ENCODE results near the gene DMKN.
A peak's percentile ranks its signal among the peaks of the same experiment; 100 is the strongest.

Gene DMKN

GRCh38 chr19:35522745-35523327 lies 9.4 kb upstream of the DMKN start:
- DNase-seq, result no peak

GRCh38 chr19:35521124-35521743 lies 7.8 kb upstream of the DMKN start:
- no peak for DNase-seq

- no peak for DNase-seq
Measured at GRCh38 chr19:35519291-35519690, 5.8 kb upstream of the DMKN start.

- peak; percentile 12 for DNase-seq
Measured at GRCh38 chr19:35518313-35518712, 4.9 kb upstream of the DMKN start.

GRCh38 chr19:35517342-35517741 lies 3.9 kb upstream of the DMKN start:
- DNase-seq, result no peak

- no peak for DNase-seq
Measured at GRCh38 chr19:35516310-35516709, 2.9 kb upstream of the DMKN start.

GRCh38 chr19:35514282-35514809 lies 897 bp upstream of the DMKN start:
- DNase-seq, result peak; percentile 5

GRCh38 chr19:35512831-35513627 lies 420 bp downstream of the DMKN start:
- DNase-seq, result no peak

GRCh38 chr19:35511337-35511736 lies 2.1 kb downstream of the DMKN start:
- no peak for DNase-seq

GRCh38 chr19:35510626-35510964 lies 2.9 kb downstream of the DMKN start:
- no peak for DNase-seq

- peak; percentile 90 for DNase-seq
Measured at GRCh38 chr19:35509861-35510625, 3.4 kb downstream of the DMKN start.

GRCh38 chr19:35509018-35509652 lies 4.3 kb downstream of the DMKN start:
- peak; percentile 28 for DNase-seq

- DNase-seq, result no peak
Measured at GRCh38 chr19:35508129-35508528, 5.3 kb downstream of the DMKN start.

- DNase-seq, result no peak
Measured at GRCh38 chr19:35507561-35507960, 5.9 kb downstream of the DMKN start.

GRCh38 chr19:35506011-35506410 lies 7.4 kb downstream of the DMKN start:
- DNase-seq, result no peak

- no peak for DNase-seq
Measured at GRCh38 chr19:35502751-35503150, 10.7 kb downstream of the DMKN start.

- DNase-seq, result no peak
Measured at GRCh38 chr19:35501684-35502083, 11.8 kb downstream of the DMKN start.

- no peak for DNase-seq
Measured at GRCh38 chr19:35500611-35501010, 12.8 kb downstream of the DMKN start.

GRCh38 chr19:35498984-35499527 lies 14.4 kb downstream of the DMKN start:
- no peak for DNase-seq

GRCh38 chr19:35498220-35498619 lies 15.2 kb downstream of the DMKN start:
- DNase-seq, result no peak

- DNase-seq, result no peak
Measured at GRCh38 chr19:35497406-35497805, 16.0 kb downstream of the DMKN start.
